HG03103 (cell line): ENCODE measurements around the gene NEDD8.
A peak's percentile ranks its signal among the peaks of the same experiment; 100 is the strongest.
"Not testable (repeated sequence)": the region's sequence is repeated elsewhere in the genome, so short reads cannot be mapped to it uniquely, and the experiment has no call there.

Experiments
- ATAC-seq: cut with Tn5 transposase; IDR thresholded peaks from one replicate; pipeline ENCODE4 v1.9.1; 2021; ENCODE audit warnings: low read depth; ENCODE audit not compliant: unreplicated experiment

NEDD8 gene

DNA sequence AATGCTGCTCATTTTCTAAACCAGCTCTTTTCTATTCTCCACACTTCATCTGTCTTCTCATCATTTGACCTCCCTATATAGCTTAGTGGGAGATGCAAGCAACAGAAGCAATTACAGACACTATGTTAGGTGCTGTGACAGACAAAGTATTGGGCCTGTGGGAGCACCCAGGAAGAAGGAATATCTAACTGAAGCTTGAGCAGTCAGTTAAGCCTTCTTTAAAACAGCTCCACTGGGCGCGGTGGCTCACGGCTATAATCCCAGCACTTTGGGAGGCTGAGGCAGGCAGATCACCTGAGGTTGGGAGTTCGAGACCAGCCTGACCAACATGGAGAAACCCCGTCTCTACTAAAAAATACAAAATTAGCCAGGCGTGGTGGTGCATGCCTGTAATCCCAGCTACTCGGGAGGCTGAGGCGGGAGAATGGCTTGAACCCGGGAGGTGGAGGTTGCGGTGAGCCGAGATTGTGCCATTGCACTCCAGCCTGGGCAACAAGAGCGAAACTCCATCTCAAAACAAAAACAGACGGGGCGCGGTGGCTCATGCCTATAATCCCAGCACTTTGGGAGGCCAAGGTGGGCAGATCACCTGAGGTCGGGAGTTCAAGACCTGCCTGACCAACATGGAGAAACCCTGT, 28.8 kb downstream of the NEDD8 start:
- not testable (repeated sequence) for ATAC-seq

DNA sequence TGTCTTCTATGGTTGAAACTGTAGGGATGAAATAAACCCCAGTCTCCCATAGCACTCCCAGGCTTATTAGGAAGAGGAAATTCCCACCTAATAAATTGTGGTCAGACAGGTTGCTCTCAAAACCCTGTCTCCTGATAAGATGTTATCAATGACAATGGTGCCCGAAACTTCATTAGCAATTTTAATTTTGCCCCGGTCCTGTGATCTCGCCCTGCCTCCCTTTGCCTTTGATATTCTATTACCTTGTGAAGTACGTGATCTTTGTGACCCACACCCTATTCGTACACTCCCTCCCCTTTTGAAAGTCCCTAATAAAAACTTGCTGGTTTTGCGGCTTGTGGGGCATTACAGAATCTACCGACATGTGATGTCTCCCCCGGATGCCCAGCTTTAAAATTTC, 29.6 kb downstream of the NEDD8 start:
- not testable (repeated sequence) for ATAC-seq

DNA sequence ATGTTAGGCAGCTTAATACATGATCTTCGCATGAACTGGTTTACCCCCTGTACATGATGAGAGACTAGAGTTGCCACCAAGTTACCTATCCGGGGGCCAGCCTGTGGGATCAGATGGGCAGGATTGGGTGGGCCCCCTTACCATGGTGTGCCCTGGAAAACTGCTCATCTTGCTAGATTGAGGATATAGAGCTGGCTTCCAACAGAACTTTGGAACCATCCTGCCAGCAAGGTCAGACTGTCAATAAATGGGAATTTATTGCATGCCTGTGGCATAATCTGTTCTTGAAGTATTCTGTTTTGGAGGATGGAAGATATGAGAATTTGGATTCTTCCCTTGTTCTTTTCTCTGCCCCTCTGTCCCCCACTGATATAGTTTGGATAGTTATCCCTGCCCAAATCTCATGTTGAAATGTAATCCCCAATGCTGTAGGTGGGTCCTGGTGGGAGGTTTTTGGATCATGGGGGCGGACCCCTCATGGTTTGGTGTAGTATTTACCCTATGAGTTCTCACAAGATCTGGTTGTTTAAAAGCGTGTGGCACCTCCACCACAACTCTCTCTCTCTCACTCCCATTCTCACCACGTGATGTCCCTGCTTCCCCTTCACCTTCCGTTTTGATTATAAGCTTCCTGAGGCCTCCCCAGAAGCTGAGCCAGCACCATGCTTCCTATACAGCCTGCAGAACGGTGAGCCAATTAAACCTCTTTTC, 33.2 kb downstream of the NEDD8 start:
- ATAC-seq = no peak

DNA sequence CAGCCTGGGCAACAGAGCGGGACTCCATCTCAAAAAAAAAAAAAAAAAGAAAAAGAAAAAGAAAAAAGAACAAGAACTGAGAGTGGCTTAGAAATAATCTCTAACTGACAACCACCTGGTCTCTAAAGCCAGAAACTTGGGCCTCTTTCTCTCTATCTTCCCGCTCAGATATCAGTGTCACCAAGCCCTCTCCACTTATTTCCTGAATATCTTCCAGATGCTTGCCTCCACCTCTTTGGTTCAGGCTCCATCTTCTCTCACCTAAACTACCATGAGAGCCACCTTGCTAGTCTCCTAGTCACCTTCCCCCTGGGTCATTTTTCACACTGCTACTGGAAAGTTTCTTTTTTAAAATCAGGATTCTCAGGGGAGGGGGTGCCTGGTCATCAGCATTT, 35.1 kb downstream of the NEDD8 start:
- ATAC-seq = no peak

DNA sequence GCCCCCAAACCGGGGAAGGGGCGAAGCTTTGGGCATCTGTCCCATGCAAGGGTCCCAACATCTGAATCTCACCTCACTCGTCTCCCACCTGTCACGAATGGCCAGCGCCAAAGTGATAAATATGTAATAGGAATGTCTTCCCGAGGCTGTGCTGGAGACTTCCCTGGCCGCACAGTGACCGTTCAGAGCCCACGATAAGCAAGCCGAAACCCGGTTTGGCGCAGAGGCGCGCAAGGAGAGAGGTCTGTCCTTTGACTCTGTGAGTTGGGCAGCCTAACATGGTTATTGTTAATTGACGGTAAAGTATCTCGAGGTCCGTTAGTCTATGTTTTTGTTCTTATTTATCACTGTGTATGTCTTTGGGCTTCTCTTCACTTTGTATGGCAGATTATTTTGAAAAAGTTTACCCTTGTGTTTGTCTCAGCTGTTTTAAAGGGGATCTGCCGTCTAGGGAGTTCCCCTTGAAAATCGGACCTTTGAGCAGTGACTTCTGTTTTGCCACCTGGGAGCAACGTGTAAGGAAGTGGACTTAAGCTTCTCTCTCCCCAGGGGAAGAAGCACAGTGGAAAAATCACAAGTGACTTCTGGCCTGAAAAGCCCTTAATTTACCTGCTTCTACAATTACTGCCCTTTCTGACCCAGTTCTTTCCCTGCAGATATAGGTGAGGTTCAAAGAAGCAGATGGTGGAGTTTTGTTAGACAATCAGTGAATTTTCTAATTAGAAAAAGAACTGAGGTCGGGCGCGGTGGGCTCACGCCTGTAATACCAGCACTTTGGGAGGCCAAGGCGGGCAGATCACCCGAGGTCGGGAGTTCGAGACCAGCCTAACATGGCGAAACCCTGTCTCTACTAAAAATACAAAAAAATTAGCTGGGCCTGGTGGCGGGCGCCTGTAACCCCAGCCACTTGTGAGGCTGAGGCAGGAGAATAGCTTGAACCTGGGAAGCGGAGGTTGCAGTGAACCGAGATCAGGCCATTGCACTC, 35.8 kb downstream of the NEDD8 start:
- no peak for ATAC-seq

DNA sequence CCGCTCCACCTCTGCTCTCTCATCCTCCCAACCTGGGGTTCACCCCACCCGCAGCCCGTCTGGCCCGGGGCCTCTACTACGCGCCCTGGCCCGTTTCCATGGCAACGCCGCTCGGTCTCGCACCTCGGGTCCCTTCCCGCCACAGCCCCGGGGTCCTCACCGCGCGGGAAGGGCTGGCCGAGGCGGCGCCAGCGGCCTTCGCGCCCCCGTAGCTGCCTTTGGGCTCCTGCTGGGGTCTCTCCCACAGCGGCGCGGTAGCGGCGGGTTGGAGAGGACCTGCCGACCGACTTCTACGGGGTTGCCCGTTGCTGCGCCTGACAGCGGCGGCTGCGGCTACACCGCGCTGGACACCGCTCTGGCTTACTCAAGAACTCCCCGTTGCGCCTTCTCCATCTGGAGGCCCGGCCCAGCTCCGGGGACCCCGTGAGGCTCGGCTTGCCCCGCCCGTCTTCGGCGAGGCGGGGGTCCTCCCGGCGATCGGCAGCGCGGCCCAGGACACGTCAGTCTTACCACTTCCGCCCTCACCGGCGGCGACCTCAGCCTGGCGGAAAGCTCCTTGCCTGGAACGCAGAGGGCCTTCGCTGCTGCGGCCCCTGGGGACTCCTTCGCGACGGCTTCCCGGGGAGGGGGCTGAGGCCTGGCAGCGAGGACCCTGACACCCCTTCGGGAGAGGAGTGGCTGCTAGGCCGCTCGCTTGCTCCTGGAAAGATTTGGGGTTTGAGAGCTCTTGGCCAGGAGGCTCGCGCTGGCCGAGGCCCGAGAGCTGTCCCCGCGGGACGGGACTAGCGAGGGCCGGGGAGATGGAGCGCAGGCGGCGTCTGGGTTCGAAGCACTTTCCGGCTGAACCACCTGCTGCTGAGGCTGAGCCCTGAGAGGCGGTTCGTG, 36.7 kb downstream of the NEDD8 start, which contains the start of gene TM9SF1:
TM9SF1 (minus strand) TSS at position 256 of the 885 bp plus-strand sequence. CDS start 422 bp downstream, outside the sequence.
- peak; percentile 77 for ATAC-seq

DNA sequence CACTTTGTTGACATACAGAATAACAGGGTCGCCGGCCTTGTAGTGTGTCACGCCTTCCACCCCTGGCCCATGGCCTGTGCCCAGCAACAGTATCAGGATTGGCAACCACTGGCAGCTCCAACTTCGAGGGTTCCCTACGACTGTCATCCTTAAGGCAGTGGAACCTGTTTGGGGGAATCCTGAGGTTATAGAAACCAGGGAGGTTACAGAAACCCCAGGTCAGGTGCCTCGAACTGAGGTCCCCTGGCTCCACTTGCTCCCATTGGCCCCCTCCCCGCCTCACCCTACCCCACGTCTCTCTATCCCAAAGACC, 37.3 kb downstream of the NEDD8 start:
- ATAC-seq = no peak

DNA sequence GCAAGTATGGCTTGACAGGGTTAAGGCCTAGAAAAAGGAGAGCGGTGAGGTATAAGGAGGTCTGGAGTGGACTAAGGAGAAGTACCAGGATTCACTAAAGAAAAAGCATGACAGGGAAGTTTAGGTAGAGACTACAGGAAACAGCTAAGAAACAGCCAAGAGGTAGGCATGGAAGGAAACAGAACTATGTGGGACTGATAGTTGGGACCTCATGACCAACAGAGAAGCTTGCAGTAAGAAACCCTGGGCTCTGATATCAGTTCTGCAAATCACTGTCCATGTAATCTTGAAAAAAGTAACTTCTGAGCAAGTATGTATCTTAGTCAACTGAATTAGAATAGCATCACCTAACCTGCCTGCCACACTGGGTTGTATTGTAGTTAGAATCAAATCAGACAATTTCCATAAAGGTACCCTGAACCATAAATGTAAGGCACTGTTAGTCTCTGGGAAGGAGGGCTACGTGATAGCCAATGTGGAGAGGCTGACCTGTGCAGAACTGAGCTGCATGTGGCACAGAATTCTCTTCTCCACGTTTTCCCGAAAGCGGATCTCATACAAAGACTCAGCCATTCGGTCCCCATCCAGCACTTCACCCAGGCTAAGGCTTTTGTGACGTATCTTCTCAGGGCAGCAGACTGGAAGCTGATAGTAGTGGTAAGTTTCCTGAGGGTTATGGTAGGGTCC, 37.8 kb downstream of the NEDD8 start:
- ATAC-seq = no peak

DNA sequence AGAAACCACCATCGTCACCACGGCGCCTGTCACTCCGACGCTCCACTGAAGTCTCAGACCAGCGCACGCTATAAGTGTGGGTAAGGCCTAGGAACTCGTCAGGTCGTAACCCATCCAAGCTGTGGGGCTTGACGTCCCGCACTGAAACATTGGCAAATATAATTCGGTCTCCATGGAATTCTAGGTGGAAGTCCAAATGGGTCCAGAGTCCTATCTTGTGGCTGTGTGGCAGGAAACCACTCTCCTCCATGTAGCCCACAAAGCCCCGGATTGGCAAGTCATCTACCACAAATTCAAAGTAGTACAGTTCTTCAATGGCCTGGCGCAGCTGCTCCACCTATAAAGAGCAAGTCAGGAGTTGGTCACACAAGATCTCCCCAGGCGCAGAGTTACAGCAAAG, 39.2 kb downstream of the NEDD8 start:
- no peak for ATAC-seq

DNA sequence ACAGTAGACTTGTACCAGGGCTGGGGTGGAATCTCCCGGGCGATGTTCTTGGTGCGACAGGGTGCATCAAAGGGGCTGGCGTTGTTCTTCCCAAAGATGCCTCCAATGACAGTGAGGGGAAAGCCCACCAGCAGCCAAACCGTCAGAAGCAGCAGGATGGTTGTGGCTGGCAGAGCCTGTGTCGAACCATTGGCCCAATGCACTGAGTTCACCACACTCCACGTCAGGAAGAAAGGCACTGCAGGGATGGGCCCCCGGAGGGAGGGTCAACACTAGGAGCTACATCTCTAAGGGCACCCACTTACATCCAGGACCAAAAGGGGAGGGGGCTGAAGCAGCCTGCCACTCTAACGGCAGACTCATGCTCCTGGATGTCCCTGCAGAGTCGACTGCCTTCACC, 41.8 kb downstream of the NEDD8 start:
- no peak for ATAC-seq

DNA sequence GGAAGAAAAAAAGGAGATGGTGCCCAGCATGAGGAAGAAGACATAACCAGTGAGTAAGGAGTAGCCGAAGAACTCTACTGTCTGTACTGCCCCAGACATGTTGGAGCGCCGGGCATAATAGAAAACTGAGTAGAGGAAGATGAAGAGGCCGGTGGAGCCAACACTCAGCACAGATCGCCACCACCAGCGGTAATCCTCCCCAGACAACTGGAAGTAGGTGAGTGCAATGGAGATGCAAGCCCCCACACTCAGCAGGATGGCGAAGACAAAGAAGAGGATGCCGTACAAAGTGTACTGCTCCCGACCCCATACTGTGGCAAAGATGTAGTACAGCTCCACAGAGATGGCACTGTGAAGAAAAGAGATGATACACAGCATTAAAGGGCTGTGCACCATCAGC, 42.7 kb downstream of the NEDD8 start:
- ATAC-seq = no peak

DNA sequence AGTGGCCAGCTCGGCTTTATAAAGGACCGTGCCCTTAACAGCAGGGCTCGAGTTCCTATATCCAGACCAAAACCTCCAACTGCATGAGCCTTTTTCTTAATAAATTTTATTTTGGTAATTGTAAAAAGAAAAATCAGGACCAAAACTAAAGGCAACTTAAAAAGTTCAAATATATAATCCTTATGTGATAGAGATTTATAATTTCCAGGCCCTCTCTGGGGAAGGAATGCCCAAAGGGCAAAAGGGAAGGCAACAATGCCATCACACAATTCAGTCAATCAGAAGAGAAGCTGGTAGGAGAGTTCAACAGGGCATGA, 43.1 kb downstream of the NEDD8 start:
- ATAC-seq = no peak

DNA sequence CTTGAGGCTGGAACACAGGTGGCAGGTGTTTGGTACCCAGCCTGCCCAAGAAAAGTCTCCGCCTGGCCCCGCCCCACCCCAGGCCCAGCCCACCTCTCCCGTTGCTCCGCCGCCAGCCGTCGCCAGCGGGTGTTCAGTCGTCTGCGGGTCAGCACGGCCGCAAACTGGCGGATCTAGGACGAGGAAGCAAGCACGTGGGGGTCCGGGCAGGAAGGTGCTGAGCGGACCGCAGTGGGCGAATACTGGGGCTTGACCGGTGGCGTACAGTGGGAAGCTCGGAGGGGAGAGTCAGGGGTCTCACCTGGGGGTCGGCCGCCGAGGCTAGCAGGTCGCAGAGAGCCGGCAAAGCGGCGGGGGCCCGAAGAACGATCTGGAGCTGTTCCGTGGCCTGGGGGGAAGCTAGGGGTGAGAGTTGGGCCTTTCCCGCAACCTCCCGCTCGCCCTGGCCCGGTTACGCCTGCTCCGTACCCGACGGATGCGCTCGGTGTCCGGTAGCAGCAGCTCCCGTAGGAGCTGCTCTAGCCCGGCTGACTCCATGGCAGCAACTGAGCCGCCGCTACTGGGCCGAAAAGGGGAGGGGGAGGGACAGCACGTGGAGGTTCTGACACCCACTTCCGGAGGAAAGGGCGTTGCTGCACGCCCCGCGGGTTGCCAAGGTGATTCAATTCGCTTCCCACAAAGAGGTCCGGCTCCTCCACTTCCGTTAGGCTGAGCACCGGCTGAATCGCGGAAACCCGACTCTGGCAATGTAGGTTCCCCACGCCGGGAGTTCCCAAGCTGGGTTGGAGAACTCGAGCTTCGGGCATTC, 43.7 kb downstream of the NEDD8 start, which contains the start of gene IPO4:
IPO4 (minus strand) TSS at position 566 of the 808 bp plus-strand sequence; CDS start at position 537, 29 bp downstream.
- ATAC-seq = peak; percentile 85

DNA sequence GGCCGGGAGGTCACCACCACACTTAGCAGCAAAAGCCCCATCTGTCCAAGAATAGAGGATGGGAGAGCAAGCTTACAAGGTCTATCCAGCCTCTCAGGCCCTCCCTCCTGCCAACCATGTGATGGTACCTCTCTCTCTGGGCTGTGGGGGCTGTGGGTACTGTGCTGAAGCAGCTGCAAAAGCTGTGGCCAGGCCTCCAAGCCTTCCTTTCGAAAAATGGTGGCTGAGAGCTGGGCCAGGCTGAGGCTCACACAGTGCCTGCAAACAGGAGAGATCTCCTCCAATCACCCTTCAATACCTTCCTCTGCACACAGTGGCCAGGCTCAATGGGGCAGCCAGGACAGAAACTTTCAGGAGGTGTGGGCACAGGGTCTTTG, 44.6 kb downstream of the NEDD8 start:
- ATAC-seq = no peak

DNA sequence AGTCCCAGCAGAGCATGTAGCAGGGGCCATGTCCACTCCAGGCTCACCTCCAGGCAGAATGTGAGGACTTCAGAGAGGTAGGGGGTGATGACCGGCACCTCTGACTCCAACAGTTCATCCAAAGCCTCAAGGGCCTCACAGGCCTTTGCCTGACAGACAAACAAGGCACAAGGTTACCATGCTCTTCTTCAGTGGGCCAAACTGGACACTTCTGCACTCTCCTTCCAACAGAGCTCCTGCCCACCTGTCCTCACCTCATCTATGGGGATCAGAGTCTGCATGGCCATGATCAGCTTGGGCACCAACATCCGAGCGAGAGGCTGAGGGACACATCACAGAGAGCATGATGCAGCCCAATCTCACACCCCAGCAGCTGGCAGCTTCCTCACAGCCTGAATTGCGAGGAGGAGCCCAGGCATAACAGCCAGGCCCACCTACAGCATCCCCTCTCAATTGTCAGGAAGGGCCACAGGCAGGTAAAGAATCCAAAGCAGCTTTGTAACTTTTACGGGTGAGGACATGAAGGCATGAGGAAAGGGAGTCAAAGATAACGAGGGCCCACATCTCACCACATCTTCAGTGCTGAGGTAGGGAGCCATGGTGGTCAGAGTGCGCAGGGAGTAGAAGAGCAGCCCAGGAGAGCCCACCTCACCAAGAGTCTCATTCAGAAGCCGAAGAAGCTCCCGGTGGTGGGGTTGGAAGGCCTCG, 45.2 kb downstream of the NEDD8 start:
- no peak for ATAC-seq

DNA sequence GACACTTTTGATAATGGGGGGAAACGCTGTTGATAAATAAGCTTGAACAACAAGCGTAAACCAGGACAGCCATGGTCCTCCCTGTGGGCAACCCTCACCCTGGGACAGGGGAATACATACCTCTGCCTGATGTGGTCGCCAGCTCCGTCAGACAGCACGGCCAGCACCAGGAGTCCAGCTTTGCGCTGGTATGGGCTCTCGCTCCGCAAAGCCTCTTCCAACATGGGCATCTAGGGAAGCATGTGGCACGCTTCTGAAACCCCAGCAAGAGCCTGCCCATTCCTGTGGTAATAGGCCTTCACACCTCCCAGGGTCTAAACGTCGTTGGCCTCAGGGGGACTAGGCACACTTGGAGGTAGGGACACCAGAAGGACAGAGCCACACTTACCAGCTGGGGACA, 46.4 kb downstream of the NEDD8 start:
- ATAC-seq = no peak

DNA sequence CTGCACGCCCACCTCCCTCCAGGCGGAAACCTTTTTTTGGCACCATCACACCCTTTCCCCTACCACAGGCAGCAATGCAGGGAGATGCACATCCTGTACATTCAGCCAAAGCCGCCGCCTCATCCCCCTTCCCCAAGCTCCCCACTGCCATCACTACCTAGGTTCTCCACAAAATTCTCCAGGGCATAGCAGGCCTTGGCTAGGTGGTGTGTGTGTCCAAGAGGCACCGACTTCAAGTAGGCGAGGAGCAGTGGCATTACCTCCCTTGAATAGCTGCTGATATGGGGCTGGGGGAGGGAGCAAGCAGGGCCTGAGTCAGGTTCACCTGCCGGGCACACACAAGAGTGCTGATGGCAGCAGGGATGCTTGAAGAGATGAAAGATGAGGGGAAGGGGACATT, 47.1 kb downstream of the NEDD8 start:
- ATAC-seq = no peak
